GM10266 (cell line): ENCODE results near the gene AKNA.
A peak's percentile ranks its signal among the peaks of the same experiment; 100 is the strongest.
"Not testable (repeated sequence)": the region's sequence is repeated elsewhere in the genome, so short reads cannot be mapped to it uniquely, and the experiment has no call there.

Experiments
- DNase-seq: peaks from one replicate; pipeline ENCODE4 v3.0.0; 2012; ENCODE audit errors: extremely low spot score
- TF ChIP-seq, protein P1 (sequence below): IDR thresholded peaks from 2 replicates; pipeline ENCODE4 v1.5.1; 2012; ENCODE audit warnings: mild to moderate bottlenecking, low read depth; ENCODE audit not compliant: control insufficient read depth, insufficient read depth; ENCODE audit errors: missing control alignments

AKNA gene

DNA sequence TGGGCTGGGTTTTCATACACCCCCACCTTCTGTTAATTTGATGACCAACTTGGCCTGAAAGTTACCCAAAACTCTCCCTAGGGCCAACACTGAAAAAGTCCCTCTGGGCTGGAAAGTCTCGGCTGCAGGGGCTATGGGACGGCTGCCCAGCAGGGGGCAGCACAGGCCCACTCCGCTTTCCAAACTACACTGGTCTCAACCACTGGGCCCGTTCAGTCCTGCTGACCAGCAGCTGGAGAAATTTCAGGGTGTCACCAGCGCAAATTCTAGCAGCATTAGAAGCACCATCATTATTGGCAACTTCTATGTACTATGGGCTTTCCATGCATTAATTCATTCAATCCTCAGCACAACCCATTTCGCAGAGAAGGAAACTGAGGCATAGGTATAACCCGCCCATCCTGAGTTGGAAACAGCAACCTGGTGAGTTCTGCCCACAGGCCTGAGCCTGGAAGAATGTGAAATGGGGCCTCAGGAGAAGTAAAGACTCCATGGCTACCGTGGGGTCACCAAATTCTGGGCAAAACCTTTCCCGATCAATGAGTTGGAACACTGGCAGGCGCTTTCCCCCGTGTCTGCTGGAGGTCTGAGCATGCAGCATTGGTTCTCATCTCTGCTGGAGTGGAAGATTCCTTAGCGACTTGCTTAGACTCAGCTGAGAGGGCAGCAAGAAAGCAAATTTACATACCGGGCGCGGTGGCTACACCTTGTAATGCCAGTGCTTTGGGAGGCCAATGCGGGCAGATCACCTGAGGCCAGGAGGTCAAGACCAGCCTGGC is 48.5 kb downstream of the AKNA start:
- TF ChIP-seq, protein P1, sequence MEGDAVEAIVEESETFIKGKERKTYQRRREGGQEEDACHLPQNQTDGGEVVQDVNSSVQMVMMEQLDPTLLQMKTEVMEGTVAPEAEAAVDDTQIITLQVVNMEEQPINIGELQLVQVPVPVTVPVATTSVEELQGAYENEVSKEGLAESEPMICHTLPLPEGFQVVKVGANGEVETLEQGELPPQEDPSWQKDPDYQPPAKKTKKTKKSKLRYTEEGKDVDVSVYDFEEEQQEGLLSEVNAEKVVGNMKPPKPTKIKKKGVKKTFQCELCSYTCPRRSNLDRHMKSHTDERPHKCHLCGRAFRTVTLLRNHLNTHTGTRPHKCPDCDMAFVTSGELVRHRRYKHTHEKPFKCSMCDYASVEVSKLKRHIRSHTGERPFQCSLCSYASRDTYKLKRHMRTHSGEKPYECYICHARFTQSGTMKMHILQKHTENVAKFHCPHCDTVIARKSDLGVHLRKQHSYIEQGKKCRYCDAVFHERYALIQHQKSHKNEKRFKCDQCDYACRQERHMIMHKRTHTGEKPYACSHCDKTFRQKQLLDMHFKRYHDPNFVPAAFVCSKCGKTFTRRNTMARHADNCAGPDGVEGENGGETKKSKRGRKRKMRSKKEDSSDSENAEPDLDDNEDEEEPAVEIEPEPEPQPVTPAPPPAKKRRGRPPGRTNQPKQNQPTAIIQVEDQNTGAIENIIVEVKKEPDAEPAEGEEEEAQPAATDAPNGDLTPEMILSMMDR, result peak; percentile 89
- peak; percentile 88 for DNase-seq

- no peak for DNase-seq
- TF ChIP-seq, protein P1, result no peak
Observed at GRCh38 chr9:114338187-114338586, 49.6 kb downstream of the AKNA start.

DNA sequence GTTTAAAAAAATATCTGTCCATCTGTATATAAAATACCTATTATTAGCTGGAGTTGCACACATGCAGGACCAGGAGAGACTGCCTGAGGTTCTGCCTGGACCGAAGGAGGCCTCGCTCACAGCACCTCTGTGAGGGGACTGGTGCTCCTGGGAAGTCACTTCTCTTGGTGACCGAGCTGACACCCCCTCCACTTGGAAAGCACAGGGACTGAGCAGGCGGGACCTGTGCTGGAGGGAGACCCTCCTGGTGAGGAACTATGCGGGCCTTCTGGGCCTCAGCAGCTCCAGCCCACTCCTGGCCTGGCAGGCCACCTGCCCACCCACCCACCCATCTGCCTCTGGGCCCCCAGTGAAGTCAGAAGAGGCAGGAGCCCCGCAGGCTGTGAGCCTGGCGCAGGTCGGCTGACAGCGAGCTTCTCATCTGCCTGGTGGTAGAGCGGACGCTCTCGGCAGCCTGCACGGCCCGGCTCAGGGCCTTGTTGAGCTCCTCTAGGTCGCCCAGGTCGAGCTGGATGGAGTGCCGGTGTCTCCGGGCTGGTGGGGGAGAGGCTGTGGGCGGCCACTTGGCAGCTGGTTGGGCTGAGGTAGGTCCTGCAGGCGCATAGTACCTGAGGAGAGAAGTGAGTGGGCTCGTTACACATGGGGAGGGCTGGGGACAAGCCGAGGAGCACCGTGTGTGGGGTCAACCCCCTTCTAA is 50.9 kb downstream of the AKNA start:
- TF ChIP-seq, protein P1, result no peak
- no peak for DNase-seq

DNA sequence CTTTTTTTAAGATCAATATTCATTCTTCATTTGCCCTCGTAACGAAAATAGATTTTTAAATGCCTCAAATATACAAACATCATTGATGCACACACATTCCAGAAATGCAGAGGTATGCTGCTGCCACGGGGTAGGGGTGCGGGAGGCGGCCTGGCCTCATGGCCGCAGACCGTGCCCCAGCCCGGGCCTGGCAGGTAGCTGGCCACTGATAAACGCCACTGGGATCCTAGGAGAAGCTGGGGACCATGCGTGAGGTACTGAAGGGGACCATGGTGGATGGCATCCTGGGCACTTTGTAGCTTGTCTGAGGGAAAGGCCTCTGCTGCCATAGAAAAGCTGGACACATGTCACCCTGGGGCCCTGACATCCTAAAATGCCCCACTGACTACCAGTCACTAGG is 51.6 kb downstream of the AKNA start:
- TF ChIP-seq, protein P1, result no peak
- DNase-seq, result no peak

DNA sequence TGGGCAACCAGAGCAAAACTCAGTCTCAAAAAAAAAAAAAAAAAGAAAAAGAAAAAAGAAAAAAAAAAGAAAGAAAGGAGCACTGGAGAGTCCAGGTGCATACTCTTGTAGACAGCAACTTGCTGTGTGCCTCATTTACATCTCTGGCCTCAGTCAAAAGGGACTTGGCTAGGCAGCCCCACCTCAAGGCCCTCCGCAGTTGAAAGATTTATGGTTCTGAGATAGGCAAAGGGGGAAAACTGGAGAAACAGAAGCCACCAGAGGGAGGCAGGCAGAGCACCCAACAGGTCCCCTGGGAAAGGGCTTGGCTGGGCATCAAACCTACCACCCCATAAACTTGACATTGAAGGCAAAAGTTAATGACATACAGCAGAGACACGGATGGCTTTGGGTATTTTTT is 52.0 kb downstream of the AKNA start:
- TF ChIP-seq, protein P1, result no peak
- DNase-seq, result no peak

GRCh38 chr9:114334490-114334889 is 53.3 kb downstream of the AKNA start:
- DNase-seq, result no peak
- TF ChIP-seq, protein P1, result no peak

GRCh38 chr9:114333718-114334117 is 54.1 kb downstream of the AKNA start:
- DNase-seq, result not testable (repeated sequence)

DNA sequence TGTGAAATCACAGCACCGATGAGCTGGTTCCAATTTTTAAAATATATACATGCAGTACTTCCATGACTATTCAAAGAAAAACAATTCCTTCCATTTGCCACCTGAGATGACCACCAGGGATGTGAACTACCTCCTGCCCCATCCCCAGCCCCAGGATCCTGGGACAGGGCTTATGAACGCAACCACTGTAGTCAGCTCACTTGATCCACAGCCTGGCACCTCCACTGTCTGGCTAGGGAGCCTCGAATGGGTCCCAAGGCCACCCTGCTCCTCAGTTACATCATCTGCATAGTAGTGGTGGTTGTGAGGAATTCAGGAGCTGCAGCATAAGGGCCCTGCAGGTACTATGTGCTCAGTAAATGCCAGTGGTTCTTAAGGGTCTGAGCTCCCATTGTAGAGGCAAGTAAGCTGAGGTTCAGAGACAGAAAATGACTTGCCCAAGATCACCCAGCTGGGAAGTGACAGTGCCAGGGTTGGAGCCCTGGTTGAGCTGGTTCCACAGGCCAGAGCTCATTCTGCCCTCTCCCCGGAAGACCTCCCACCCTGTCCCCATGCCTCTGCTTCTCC is 55.2 kb downstream of the AKNA start:
- DNase-seq, result not testable (repeated sequence)

DNA sequence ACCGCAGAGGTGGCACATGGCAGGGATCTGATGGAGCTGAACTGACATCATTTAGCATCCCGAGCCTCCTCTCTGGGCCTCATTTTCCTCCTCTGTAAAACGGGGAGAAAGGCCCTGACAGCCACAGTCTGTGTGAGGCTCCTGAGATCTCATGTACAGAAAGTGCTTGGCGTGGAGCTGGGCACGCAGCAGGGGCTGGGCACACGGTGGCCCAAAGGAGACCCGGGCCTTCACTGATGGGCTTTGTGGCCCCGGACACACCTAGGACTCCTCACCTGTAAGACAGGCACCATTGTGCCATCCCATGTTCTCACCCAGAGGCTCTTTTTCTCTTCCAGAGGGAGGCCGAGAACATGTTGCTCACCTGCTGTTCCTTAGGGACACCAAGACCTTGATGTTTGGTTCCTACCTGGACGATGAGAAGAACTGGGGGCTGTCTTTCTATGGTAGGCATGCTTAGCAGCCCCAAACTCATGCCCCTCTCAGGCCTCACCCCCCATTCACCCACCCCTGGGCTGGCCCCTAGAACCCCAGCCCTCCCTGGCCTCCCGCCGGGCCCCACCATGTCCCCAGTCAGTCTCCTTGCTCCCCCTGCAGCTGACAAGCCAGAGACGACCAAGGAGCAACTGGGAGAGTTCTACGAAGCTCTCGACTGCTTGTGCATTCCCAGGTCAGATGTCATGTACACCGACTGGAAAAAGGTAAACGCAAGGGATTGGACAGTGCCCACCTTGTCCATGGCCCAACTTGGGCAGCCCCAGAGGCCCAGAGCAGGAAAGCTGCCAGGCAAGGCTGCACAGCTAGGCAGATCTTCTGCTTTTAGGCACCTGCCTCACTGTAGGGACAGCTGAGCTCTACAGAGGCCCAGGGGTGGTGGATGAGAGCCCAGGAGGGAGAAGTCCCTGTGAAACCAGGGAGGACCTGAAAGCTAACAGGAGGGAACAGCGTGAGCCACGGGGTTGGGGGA is 56.3 kb downstream of the AKNA start:
- not testable (repeated sequence) for DNase-seq
